Spleen (tissue), 11 donors: ENCODE results near the gene WDR70. TPM values are rescaled to one million over a fixed set of nuclear protein-coding genes. Genes with fewer than 3 reads are reported as not detected.
"Not testable (repeated sequence)": the region's sequence is repeated elsewhere in the genome, so short reads cannot be mapped to it uniquely, and the experiment has no call there.

Source experiments
- DNase-seq: peaks from one replicate; pipeline ENCODE4 v3.0.0-alpha.2; 2020
- H3K27ac ChIP-seq, 8 donors: fragments of 200-600 bp; sonication (generic) in 7 of 8; 1 replicate in 4 of 8; 2 replicates in 4 of 8; pipeline versions ENCODE4 v1.5.0 to v1.8.0; 2016 to 2021; ENCODE audit warnings: inconsistent platforms in 4 of 8, mild to moderate bottlenecking in 4 of 8, moderate library complexity in 1 of 8
- H3K27me3 ChIP-seq, 7 donors: fragments of 200-600 bp; sonication (generic) in 6 of 7; replicated peaks in 1 of 7; 1 replicate in 4 of 7; 2 replicates in 3 of 7; pipeline versions ENCODE4 v1.5.0 to v1.8.0; 2016 to 2021; ENCODE audit warnings: inconsistent platforms in 3 of 7, mild to moderate bottlenecking in 1 of 7
- H3K36me3 ChIP-seq, 6 donors: fragments of 200-600 bp; sonication (generic) in 5 of 6; 1 replicate in 4 of 6; 2 replicates in 2 of 6; pipeline versions ENCODE4 v1.5.0 to v1.8.0; 2016 to 2021; ENCODE audit warnings: inconsistent platforms in 2 of 6
- H3K4me1 ChIP-seq, 6 donors: fragments of 200-600 bp; sonication (generic) in 5 of 6; 1 replicate in 3 of 6; 2 replicates in 3 of 6; pipeline versions ENCODE4 v1.5.0 to v1.8.0; 2016 to 2021; ENCODE audit warnings: inconsistent platforms in 3 of 6
- H3K4me3 ChIP-seq, 8 donors: fragments of 200-600 bp; sonication (generic) in 7 of 8; 1 replicate in 4 of 8; 2 replicates in 4 of 8; pipeline versions ENCODE4 v1.5.0 to v1.8.0; 2016 to 2021; ENCODE audit warnings: inconsistent platforms in 4 of 8, mild to moderate bottlenecking in 4 of 8, moderate library complexity in 2 of 8
- H3K9me3 ChIP-seq, 8 donors: fragments of 200-600 bp; sonication (generic) in 7 of 8; 1 replicate in 4 of 8; 2 replicates in 4 of 8; pipeline versions ENCODE4 v1.5.0 to v1.8.0; 2016 to 2021; ENCODE audit warnings: inconsistent platforms in 4 of 8
- CTCF ChIP-seq, 11 experiments: fragments of 200-600 bp in 7 of 11; fragments of 450-650 bp in 4 of 11; sonication (generic) in 4 of 11; IDR thresholded peaks in 8 of 11; conservative IDR thresholded peaks in 3 of 11; 1 replicate in 7 of 11; 2 replicates in 4 of 11; pipeline versions ENCODE4 v1.4.0 to v1.8.0; 2016 to 2021; ENCODE audit warnings: antibody characterized with exemption in 11 of 11, inconsistent platforms in 4 of 11, mild to moderate bottlenecking in 1 of 11
- POLR2A ChIP-seq, 3 donors: fragments of 450-650 bp; IDR thresholded peaks; one replicate each; pipeline ENCODE4 v1.5.1; 2017; ENCODE audit warnings: antibody characterized with exemption in 3 of 3, mild to moderate bottlenecking in 1 of 3
- POLR2AphosphoS5 ChIP-seq, 3 donors: sonication (generic); formaldehyde crosslinking; IDR thresholded peaks; one replicate each; pipeline ENCODE4 v1.5.1; 2017; ENCODE audit warnings: antibody characterized with exemption in 3 of 3
- WGBS, 5 donors: extraction: QIAGEN DNeasy Blood & Tissue Kit in 3 of 5; methylation state at CpG; one replicate each; pipeline versions ENCODE4 v1.1.5 to v1.1.7; 2013 to 2018; 5-methylcytosine and 5-hydroxymethylcytosine counted together
- intact Hi-C: fragments of 100-400 bp; cut with DNase I; formaldehyde crosslinking; loops from one replicate; pipeline ENCODE4 v1.15.0; 2023; ENCODE audit warnings: low total_unique reads
- polyA plus RNA-seq, 3 donors: library from polyadenylated mRNA; stranded (reverse); fragments of 200-250 nt; gene quantifications; one replicate each; pipeline ENCODE4 v1.2.1, GENCODE V29; 2013
- total RNA-seq, 7 donors: library from RNA; depleted of rRNA in 3 of 7; stranded (reverse); fragments of >200 nt in 3 of 7; fragmentation: NEBNext Ultra II Directional in 4 of 7; extraction: Animal tissue kit (Norgen Biotek cat#: 25700) in 4 of 7; gene quantifications; one replicate each; pipeline versions ENCODE4 v1.1.0 to v1.2.1, GENCODE V29; 2016 to 2021
- donor health status: healthy with polysubstance abuse.
- donor health status: DM: no; HTN: no; CAD: no; lungs with moderate emphysema.
- donor health status: DM: no; HTN: no; CAD: no.
- donor health status: Bipolar disorder and iron deficiency.
- donor health status: healthy.
- donor health status: DM: no; HTN: no; CAD: no.
- donor health status: DM: yes; HTN: yes; CAD: no.

WDR70 gene
- total and polyA plus RNA-seq, 10 donors, result 24.7 to 51.7 (median 33.4) TPM

GRCh38 chr5:37478121-37478894, 99.2 kb downstream of the WDR70 start:
- H3K27ac ChIP-seq, result no peak overlapping the region
- TF ChIP-seq POLR2AphosphoS5 (IDR thresholded peaks at IDR 0.05), result no peak
- TF ChIP-seq CTCF (IDR thresholded peaks at IDR 0.05 in 8 of 11, conservative IDR thresholded peaks at IDR 0.05 in 3 of 11), result no peak
- no peak for TF ChIP-seq POLR2A (IDR thresholded peaks at IDR 0.05)
- 72 to 74% (median 73%) methylated on average over 4 of the region's 4 CpGs for WGBS, 5 donors
- H3K4me1 ChIP-seq, result no peaks in the 10 kb centered on the region
- peaks cover 4 to 63% (median 27%) of the 10 kb centered on the region in 6 donors for H3K36me3 ChIP-seq
- intact Hi-C loops, result no loop called here
- peaks cover 0 to 11% (median 7%) of the 10 kb centered on the region in 8 donors for H3K9me3 ChIP-seq
- no peaks in the 10 kb centered on the region for H3K27me3 ChIP-seq
- DNase-seq, result no peak
- no peak overlapping the region for H3K4me3 ChIP-seq

- intact Hi-C loops, result not testable (repeated sequence)
- WGBS, 5 donors, result 94 to 100% (median 99%) methylated on average over 2 to 3 of the region's 3 CpGs
- H3K9me3 ChIP-seq, result peaks cover 0 to 14% (median 7%) of the 10 kb centered on the region in 8 donors
Measured at GRCh38 chr5:37481395-37481794, 102.3 kb downstream of the WDR70 start.

GRCh38 chr5:37490120-37490810, 111.1 kb downstream of the WDR70 start:
- H3K4me3 ChIP-seq, result no peak overlapping the region
- TF ChIP-seq POLR2AphosphoS5 (IDR thresholded peaks at IDR 0.05) (no peak), POLR2A (IDR thresholded peaks at IDR 0.05) (no peak), CTCF (IDR thresholded peaks at IDR 0.05 in 8 of 11, conservative IDR thresholded peaks at IDR 0.05 in 3 of 11) (no peak)
- peaks cover 0 to 46% (median 8%) of the 10 kb centered on the region in 6 donors for H3K36me3 ChIP-seq
- H3K27me3 ChIP-seq, result no peaks in the 10 kb centered on the region
- no peak for DNase-seq
- intact Hi-C loops, result no loop called here
- no peaks in the 10 kb centered on the region for H3K4me1 ChIP-seq
- peaks cover 0 to 17% (median 11%) of the 10 kb centered on the region in 8 donors for H3K9me3 ChIP-seq
- WGBS, 5 donors, result 92 to 100% (median 94%) methylated on average over 2 of the region's 2 CpGs
- H3K27ac ChIP-seq, result no peak overlapping the region

More at GRCh38 chr5:37481395-37481794, 102.3 kb downstream of the WDR70 start:
- H3K27ac ChIP-seq, H3K27me3 ChIP-seq, DNase-seq, H3K4me1 ChIP-seq, H3K4me3 ChIP-seq: not testable (repeated sequence)
- H3K36me3 ChIP-seq, result peaks cover 4 to 78% (median 27%) of the 10 kb centered on the region in 6 donors

- H3K9me3 ChIP-seq, result peaks cover 0 to 17% (median 11%) of the 10 kb centered on the region in 8 donors
- H3K36me3 ChIP-seq, result peaks cover 0 to 47% (median 8%) of the 10 kb centered on the region in 6 donors
- no peak overlapping the region for H3K27ac ChIP-seq
- DNase-seq, result no peak
- intact Hi-C loops, result no loop called here
- H3K4me3 ChIP-seq, result no peak overlapping the region
- WGBS, 5 donors, result 85 to 100% (median 96%) methylated on average over 2 of the region's 2 CpGs
- H3K4me1 ChIP-seq, result no peaks in the 10 kb centered on the region
- no peak for TF ChIP-seq POLR2AphosphoS5 (IDR thresholded peaks at IDR 0.05)
- TF ChIP-seq POLR2A (IDR thresholded peaks at IDR 0.05), result no peak
- no peak for TF ChIP-seq CTCF (IDR thresholded peaks at IDR 0.05 in 8 of 11, conservative IDR thresholded peaks at IDR 0.05 in 3 of 11)
- no peaks in the 10 kb centered on the region for H3K27me3 ChIP-seq
Measured at GRCh38 chr5:37490931-37491330, 111.8 kb downstream of the WDR70 start.
